ENCODE measurements around the gene NT5E.

NT5E gene

GRCh38 chr6:85436939-85437495 is 12.9 kb upstream of the NT5E start:
- ChIA-PET POLR2A (no interaction called here), CTCF (no interaction called here)
- no peaks in the 10 kb centered on the region for H3K4me1 ChIP-seq (ENCODE audit: control insufficient read depth, insufficient read depth, low read length)
- H3K9me3 ChIP-seq (ENCODE audit: control insufficient read depth, insufficient read depth, low read depth, low read length) = no peaks in the 10 kb centered on the region
- H3K4me3 ChIP-seq (ENCODE audit: low read depth, low read length) = no peak overlapping the region
- peak; percentile 61; the same call in 1 of the 2 replicates for TF ChIP-seq SCRT1 (tag by site-specific recombination; IDR thresholded peaks at IDR 0.05; ENCODE audit: borderline replicate concordance)
- peak; percentile 76 for TF ChIP-seq SCRT2 (tag by site-specific recombination; IDR thresholded peaks at IDR 0.05)
- no peak for TF ChIP-seq SALL2 (tag by site-specific recombination; IDR thresholded peaks at IDR 0.05; ENCODE audit: borderline replicate concordance)
- no peak overlapping the region for H3K27ac ChIP-seq (ENCODE audit: extremely low read depth, low read depth, low read length)
- H3K36me3 ChIP-seq (ENCODE audit: control insufficient read depth in 2 of 2, insufficient read depth in 1 of 2, low read length in 2 of 2) = no peaks in the 10 kb centered on the region

GRCh38 chr6:85443349-85444117 is 6.3 kb upstream of the NT5E start:
- Histone ChIP-seq H3K4me3 (ENCODE audit: low read depth, low read length) (no peak overlapping the region), H3K27ac (ENCODE audit: extremely low read depth, low read depth, low read length) (no peak overlapping the region), H3K9me3 (ENCODE audit: control insufficient read depth, insufficient read depth, low read depth, low read length) (no peaks in the 10 kb centered on the region), H3K4me1 (ENCODE audit: control insufficient read depth, insufficient read depth, low read length) (no peaks in the 10 kb centered on the region), H3K36me3 (ENCODE audit: control insufficient read depth in 2 of 2, insufficient read depth in 1 of 2, low read length in 2 of 2) (no peaks in the 10 kb centered on the region)
- CTCF ChIA-PET = interaction anchor here (0.9 to 1.6 kb wide), 2 partner anchors 9 to 89 kb away, joined by 3 read pairs; no protein-coding TSS in a partner anchor
- POLR2A ChIA-PET = no interaction called here
- TF ChIP-seq ZNF670 (tag by site-specific recombination; IDR thresholded peaks at IDR 0.05; ENCODE audit: low read depth) = no peak
- TF ChIP-seq ZNF776 (tag by site-specific recombination; IDR thresholded peaks at IDR 0.05; ENCODE audit: borderline replicate concordance) = no peak
- TF ChIP-seq ZNF664 (tag by site-specific recombination; IDR thresholded peaks at IDR 0.05) = no peak

- Histone ChIP-seq H3K36me3 (ENCODE audit: control insufficient read depth in 2 of 2, insufficient read depth in 1 of 2, low read length in 2 of 2) (no peaks in the 10 kb centered on the region), H3K4me1 (ENCODE audit: control insufficient read depth, insufficient read depth, low read length) (peaks cover 11% of the 10 kb centered on the region), H3K4me3 (ENCODE audit: low read depth, low read length) (peak overlapping the region; percentile 57), H3K9me3 (ENCODE audit: control insufficient read depth, insufficient read depth, low read depth, low read length) (no peaks in the 10 kb centered on the region), H3K27ac (ENCODE audit: extremely low read depth, low read depth, low read length) (no peak overlapping the region; the same call in 1 of the 2 replicates)
- TF ChIP-seq ZBTB6 (tag by site-specific recombination; IDR thresholded peaks at IDR 0.05) (0 out of 2 replicates have a peak, but pooled peaks have one; percentile 3), ZNF596 (tag by site-specific recombination; IDR thresholded peaks at IDR 0.05) (no peak)
- POLR2A ChIA-PET = interaction anchor here (0.7 to 3.2 kb wide), 7 partner anchors 9 to 229 kb away, joined by 3 to 29 read pairs (median 3); partner anchors contain the start of gene SYNCRIP
- CTCF ChIA-PET = interaction anchor here (0.6 to 4.2 kb wide), 6 partner anchors 8 to 1491 kb away, joined by 3 to 39 read pairs (median 4); no protein-coding TSS in a partner anchor
Observed at GRCh38 chr6:85449388-85449817, 480 bp upstream of the NT5E start.

GRCh38 chr6:85451565-85452306 is 1.9 kb downstream of the NT5E start:
- Histone ChIP-seq H3K9me3 (ENCODE audit: control insufficient read depth, insufficient read depth, low read depth, low read length) (no peaks in the 10 kb centered on the region), H3K4me3 (ENCODE audit: low read depth, low read length) (no peak overlapping the region)
- POLR2A ChIA-PET = interaction anchor here (3.2 kb wide), 1 partner anchor 227 kb away, joined by 29 read pairs; no protein-coding TSS in a partner anchor
- TF ChIP-seq ZSCAN23 (tag by site-specific recombination; IDR thresholded peaks at IDR 0.05) = no peak
- no peak for TF ChIP-seq ZNF785 (tag by site-specific recombination; IDR thresholded peaks at IDR 0.05)
- TF ChIP-seq GFI1B (tag by site-specific recombination; IDR thresholded peaks at IDR 0.05) = no peak
- no peak for TF ChIP-seq ZNF610 (tag by site-specific recombination; IDR thresholded peaks at IDR 0.05; ENCODE audit: borderline replicate concordance)
- TF ChIP-seq ELK4 (IDR thresholded peaks at IDR 0.05; ENCODE audit: borderline replicate concordance, low read depth, low read length) = no peak
- TF ChIP-seq, protein P1, sequence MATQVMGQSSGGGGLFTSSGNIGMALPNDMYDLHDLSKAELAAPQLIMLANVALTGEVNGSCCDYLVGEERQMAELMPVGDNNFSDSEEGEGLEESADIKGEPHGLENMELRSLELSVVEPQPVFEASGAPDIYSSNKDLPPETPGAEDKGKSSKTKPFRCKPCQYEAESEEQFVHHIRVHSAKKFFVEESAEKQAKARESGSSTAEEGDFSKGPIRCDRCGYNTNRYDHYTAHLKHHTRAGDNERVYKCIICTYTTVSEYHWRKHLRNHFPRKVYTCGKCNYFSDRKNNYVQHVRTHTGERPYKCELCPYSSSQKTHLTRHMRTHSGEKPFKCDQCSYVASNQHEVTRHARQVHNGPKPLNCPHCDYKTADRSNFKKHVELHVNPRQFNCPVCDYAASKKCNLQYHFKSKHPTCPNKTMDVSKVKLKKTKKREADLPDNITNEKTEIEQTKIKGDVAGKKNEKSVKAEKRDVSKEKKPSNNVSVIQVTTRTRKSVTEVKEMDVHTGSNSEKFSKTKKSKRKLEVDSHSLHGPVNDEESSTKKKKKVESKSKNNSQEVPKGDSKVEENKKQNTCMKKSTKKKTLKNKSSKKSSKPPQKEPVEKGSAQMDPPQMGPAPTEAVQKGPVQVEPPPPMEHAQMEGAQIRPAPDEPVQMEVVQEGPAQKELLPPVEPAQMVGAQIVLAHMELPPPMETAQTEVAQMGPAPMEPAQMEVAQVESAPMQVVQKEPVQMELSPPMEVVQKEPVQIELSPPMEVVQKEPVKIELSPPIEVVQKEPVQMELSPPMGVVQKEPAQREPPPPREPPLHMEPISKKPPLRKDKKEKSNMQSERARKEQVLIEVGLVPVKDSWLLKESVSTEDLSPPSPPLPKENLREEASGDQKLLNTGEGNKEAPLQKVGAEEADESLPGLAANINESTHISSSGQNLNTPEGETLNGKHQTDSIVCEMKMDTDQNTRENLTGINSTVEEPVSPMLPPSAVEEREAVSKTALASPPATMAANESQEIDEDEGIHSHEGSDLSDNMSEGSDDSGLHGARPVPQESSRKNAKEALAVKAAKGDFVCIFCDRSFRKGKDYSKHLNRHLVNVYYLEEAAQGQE (tag by site-specific recombination; IDR thresholded peaks at IDR 0.05) = no peak
- no peak for TF ChIP-seq KLF17 (tag by site-specific recombination; IDR thresholded peaks at IDR 0.05)
- no peak for TF ChIP-seq ZNF335 (tag by site-specific recombination; conservative IDR thresholded peaks at IDR 0.05)
- no peak for TF ChIP-seq ZBTB1 (tag by site-specific recombination; IDR thresholded peaks at IDR 0.05)

More at GRCh38 chr6:85451565-85452306, 1.9 kb downstream of the NT5E start:
- Histone ChIP-seq H3K36me3 (ENCODE audit: control insufficient read depth in 2 of 2, insufficient read depth in 1 of 2, low read length in 2 of 2) (no peaks in the 10 kb centered on the region), H3K27ac (ENCODE audit: extremely low read depth, low read depth, low read length) (no peak overlapping the region), H3K4me1 (ENCODE audit: control insufficient read depth, insufficient read depth, low read length) (peaks cover 11% of the 10 kb centered on the region)
- CTCF ChIA-PET = interaction anchor here (0.8 to 4.2 kb wide), 5 partner anchors 9 to 97 kb away, joined by 3 to 39 read pairs (median 3); no protein-coding TSS in a partner anchor
